ENCODE results near the gene PPME1.

DNA sequence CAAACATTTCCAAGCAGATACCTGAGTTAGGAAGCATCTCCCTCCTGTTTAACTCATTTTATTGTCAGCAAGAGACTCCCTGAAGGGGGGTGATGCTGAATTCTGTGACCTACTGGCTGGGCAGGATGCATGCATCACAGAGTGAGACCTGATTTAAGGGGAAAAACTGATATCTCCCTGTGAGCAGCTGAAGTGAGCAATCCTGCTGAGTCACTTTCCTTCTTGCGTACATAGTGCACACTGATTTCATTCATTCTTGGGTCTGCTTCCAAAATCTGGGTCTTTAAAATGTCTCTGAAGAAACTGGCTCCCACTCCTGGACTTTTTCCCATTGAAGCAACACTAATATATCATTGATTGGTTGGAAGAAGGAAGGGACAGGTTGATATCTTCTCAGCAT, 117.1 kb downstream of the PPME1 start:
- TF ChIP-seq EZH2 (IDR thresholded peaks at IDR 0.05; ENCODE audit: insufficient read depth, poor library complexity, severe bottlenecking) (no peak), EZH2phosphoT487 (IDR thresholded peaks at IDR 0.05; ENCODE audit: insufficient read depth, low read depth) (no peak)
